ENCODE data around the gene LAMA2. TPM values are rescaled to one million over a fixed set of nuclear protein-coding genes. Genes with fewer than 3 reads are reported as not detected.

The LAMA2 gene
- total RNA-seq, 4 donors from 2014 or later, result 115 to 153 (median 134) TPM

GRCh38 chr6:129236001-129236517 lies 353.1 kb downstream of the LAMA2 start:
- intact Hi-C loops (cut with DNase I), result no loop called here
- Histone ChIP-seq H3K27ac (replicated peaks in 1 of 4) (no peak overlapping the region), H3K27me3 (no peaks in the 10 kb centered on the region), H3K9me3 (no peaks in the 10 kb centered on the region), H3K36me3 (no peaks in the 10 kb centered on the region), H3K4me3 (no peak overlapping the region), H3K4me1 (peaks cover 0 to 7% (median 2%) of the 10 kb centered on the region in 4 donors)
- 50% methylated on average over 4 of the region's 4 CpGs for WGBS
- TF ChIP-seq POLR2AphosphoS5 (IDR thresholded peaks at IDR 0.05) (no peak), POLR2A (IDR thresholded peaks at IDR 0.05; ENCODE audit: low read depth) (no peak), EP300 (IDR thresholded peaks at IDR 0.05) (no peak), CTCF (IDR thresholded peaks at IDR 0.05) (no peak)
- DNase-seq (ENCODE audit: extremely low spot score), result no peak

GRCh38 chr6:129238991-129239390 lies 356.1 kb downstream of the LAMA2 start:
- TF ChIP-seq EP300 (IDR thresholded peaks at IDR 0.05) (no peak), CTCF (IDR thresholded peaks at IDR 0.05) (no peak)
- Histone ChIP-seq H3K27me3 (no peaks in the 10 kb centered on the region), H3K4me3 (no peak overlapping the region), H3K27ac (replicated peaks in 1 of 4) (no peak overlapping the region), H3K36me3 (no peaks in the 10 kb centered on the region), H3K9me3 (no peaks in the 10 kb centered on the region), H3K4me1 (peaks cover 0 to 13% (median 2%) of the 10 kb centered on the region in 4 donors)
- intact Hi-C loops (cut with DNase I), result no loop called here
- no peak for DNase-seq (ENCODE audit: extremely low spot score)
- WGBS, result 72% methylated on average over 1 of the region's 1 CpG

GRCh38 chr6:129239825-129240491 lies 357.0 kb downstream of the LAMA2 start:
- Histone ChIP-seq H3K27ac (replicated peaks in 1 of 4) (no peak overlapping the region), H3K9me3 (no peaks in the 10 kb centered on the region), H3K4me1 (peaks cover 0 to 14% (median 2%) of the 10 kb centered on the region in 4 donors), H3K4me3 (no peak overlapping the region), H3K36me3 (no peaks in the 10 kb centered on the region), H3K27me3 (no peaks in the 10 kb centered on the region)
- intact Hi-C loops (cut with DNase I), result no loop called here
- no peak for TF ChIP-seq POLR2AphosphoS5 (IDR thresholded peaks at IDR 0.05)
- TF ChIP-seq EP300 (IDR thresholded peaks at IDR 0.05), result no peak
- TF ChIP-seq POLR2A (IDR thresholded peaks at IDR 0.05; ENCODE audit: low read depth), result no peak
- no peak for TF ChIP-seq CTCF (IDR thresholded peaks at IDR 0.05)
- DNase-seq (ENCODE audit: extremely low spot score), result no peak
- WGBS, result 87% methylated on average over 10 of the region's 10 CpGs

- H3K27me3 ChIP-seq, result no peaks in the 10 kb centered on the region
- DNase-seq (ENCODE audit: extremely low spot score), result no peak
- intact Hi-C loops (cut with DNase I), result no loop called here
- no peaks in the 10 kb centered on the region for H3K36me3 ChIP-seq
- no peak overlapping the region for H3K27ac ChIP-seq (replicated peaks in 1 of 4)
- TF ChIP-seq EP300 (IDR thresholded peaks at IDR 0.05) (no peak), CTCF (IDR thresholded peaks at IDR 0.05) (no peak), POLR2AphosphoS5 (IDR thresholded peaks at IDR 0.05) (no peak), POLR2A (IDR thresholded peaks at IDR 0.05; ENCODE audit: low read depth) (no peak)
- no peaks in the 10 kb centered on the region for H3K9me3 ChIP-seq
- peaks cover 0 to 11% (median under 1%) of the 10 kb centered on the region in 4 donors for H3K4me1 ChIP-seq
- no peak overlapping the region for H3K4me3 ChIP-seq
- WGBS, result 75% methylated on average over 2 of the region's 2 CpGs
Measured at GRCh38 chr6:129240492-129240853, 357.5 kb downstream of the LAMA2 start.

GRCh38 chr6:129242546-129242945 lies 359.6 kb downstream of the LAMA2 start:
- DNase-seq (ENCODE audit: extremely low spot score), result no peak
- Histone ChIP-seq H3K4me1 (peaks cover 0 to 7% (median 0%) of the 10 kb centered on the region in 4 donors), H3K27me3 (no peaks in the 10 kb centered on the region), H3K4me3 (no peak overlapping the region), H3K27ac (replicated peaks in 1 of 4) (no peak overlapping the region), H3K36me3 (no peaks in the 10 kb centered on the region), H3K9me3 (no peaks in the 10 kb centered on the region)
- WGBS, result 76% methylated on average over 2 of the region's 2 CpGs
- TF ChIP-seq POLR2AphosphoS5 (IDR thresholded peaks at IDR 0.05), result no peak
- intact Hi-C loops (cut with DNase I), result no loop called here
